C4-2B (cell line): ENCODE data around the gene SYTL5.

Experiments
- CTCF ChIP-seq: fragments of 450-650 bp; conservative IDR thresholded peaks from 2 replicates; pipeline ENCODE4 v1.5.1; 2017; ENCODE audit warnings: mild to moderate bottlenecking
- ZFX ChIP-seq: fragments of 450-650 bp; IDR thresholded peaks from 2 replicates; pipeline ENCODE4 v1.6.1; 2017

- TF ChIP-seq CTCF (peak; percentile 77), ZFX (no peak)
Measured at GRCh38 chrX:38175139-38175538, 168.8 kb downstream of the SYTL5 start.
